Measurements from ENCODE around the gene SUV39H1.

SUV39H1 gene

GRCh38 chrX:48715876-48716502 is 19.5 kb downstream of the SUV39H1 start:
- DNase-seq (ENCODE audit: low read depth, low spot score) = no peak
- no peak overlapping the region for H3K4me3 ChIP-seq
- TF ChIP-seq EZH2 (IDR thresholded peaks at IDR 0.05) = no peak
- no peak for TF ChIP-seq FOXP2 (optimal IDR thresholded peaks at IDR 0.05; ENCODE audit: control extremely low read depth, extremely low read length, insufficient read depth)
- TF ChIP-seq POLR2AphosphoS5 (IDR thresholded peaks at IDR 0.05; ENCODE audit: borderline replicate concordance, low read depth, low read length) = no peak
- H3K36me3 ChIP-seq (ENCODE audit: insufficient read depth, low read length) = no peaks in the 10 kb centered on the region
- no peak overlapping the region for H3K9ac ChIP-seq (ENCODE audit: insufficient read length)
- H3K27ac ChIP-seq = no peak overlapping the region
- H3K9me3 ChIP-seq (ENCODE audit: low read depth, low read length) = no peaks in the 10 kb centered on the region

DNA sequence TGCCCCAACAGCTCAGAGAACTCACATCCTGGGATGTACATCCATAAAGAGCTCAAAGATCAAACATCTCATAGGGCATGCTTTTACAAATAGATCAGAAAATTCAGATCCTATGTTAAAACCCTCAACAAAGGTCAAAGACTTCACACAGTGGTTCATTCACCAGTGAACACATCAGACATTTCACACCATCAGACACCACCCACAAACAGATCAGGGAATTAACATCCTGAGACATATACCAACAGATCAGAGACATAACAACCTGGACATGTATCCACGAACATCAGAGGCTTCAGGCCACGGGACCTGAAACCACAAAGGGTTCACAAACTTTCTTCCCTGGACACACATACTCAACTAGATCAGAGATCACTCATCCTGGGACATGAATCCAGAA is 23.4 kb downstream of the SUV39H1 start:
- no peak for TF ChIP-seq EZH2 (IDR thresholded peaks at IDR 0.05)
- no peak for TF ChIP-seq FOXP2 (optimal IDR thresholded peaks at IDR 0.05; ENCODE audit: control extremely low read depth, extremely low read length, insufficient read depth)
- no peak for TF ChIP-seq POLR2AphosphoS5 (IDR thresholded peaks at IDR 0.05; ENCODE audit: borderline replicate concordance, low read depth, low read length)
- Histone ChIP-seq H3K9me3 (ENCODE audit: low read depth, low read length) (no peaks in the 10 kb centered on the region), H3K4me3 (no peak overlapping the region), H3K27ac (no peak overlapping the region), H3K9ac (ENCODE audit: insufficient read length) (no peak overlapping the region), H3K36me3 (ENCODE audit: insufficient read depth, low read length) (no peaks in the 10 kb centered on the region)
- no peak for DNase-seq (ENCODE audit: low read depth, low spot score)

DNA sequence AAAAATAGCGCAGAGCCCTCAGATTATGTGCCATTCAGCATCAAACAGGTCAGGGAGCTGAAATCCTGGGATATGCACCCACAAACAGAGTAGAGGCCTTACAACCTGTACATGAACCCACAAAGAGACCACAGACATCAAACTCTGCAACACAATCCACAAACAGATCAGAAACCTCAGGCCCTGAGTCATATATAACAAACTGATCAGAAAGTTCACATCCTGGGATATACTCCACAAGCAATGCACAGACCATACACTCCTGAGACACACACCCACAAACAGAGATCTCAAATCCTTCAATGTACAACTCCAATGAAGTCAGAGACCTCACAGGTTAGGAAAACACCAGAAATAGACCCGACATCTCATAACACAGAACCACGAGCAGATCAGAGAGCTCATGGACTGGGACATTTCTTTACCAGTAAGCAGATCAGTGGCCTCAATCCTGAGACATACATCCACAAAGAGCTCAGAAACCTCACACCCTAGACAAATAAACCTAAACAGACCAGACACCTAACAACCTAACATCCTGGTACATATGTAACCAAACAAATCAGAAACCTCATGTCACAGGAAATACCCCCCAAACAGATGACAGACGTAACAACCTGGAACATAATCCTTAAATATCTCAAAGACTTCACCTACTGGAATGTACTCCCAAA is 24.2 kb downstream of the SUV39H1 start:
- no peak overlapping the region for H3K9ac ChIP-seq (ENCODE audit: insufficient read length)
- H3K27ac ChIP-seq = no peak overlapping the region
- TF ChIP-seq FOXP2 (optimal IDR thresholded peaks at IDR 0.05; ENCODE audit: control extremely low read depth, extremely low read length, insufficient read depth) = no peak
- TF ChIP-seq EZH2 (IDR thresholded peaks at IDR 0.05) = no peak
- TF ChIP-seq POLR2AphosphoS5 (IDR thresholded peaks at IDR 0.05; ENCODE audit: borderline replicate concordance, low read depth, low read length) = no peak
- no peak overlapping the region for H3K4me3 ChIP-seq
- no peak for DNase-seq (ENCODE audit: low read depth, low spot score)
- H3K36me3 ChIP-seq (ENCODE audit: insufficient read depth, low read length) = no peaks in the 10 kb centered on the region
- no peaks in the 10 kb centered on the region for H3K9me3 ChIP-seq (ENCODE audit: low read depth, low read length)

DNA sequence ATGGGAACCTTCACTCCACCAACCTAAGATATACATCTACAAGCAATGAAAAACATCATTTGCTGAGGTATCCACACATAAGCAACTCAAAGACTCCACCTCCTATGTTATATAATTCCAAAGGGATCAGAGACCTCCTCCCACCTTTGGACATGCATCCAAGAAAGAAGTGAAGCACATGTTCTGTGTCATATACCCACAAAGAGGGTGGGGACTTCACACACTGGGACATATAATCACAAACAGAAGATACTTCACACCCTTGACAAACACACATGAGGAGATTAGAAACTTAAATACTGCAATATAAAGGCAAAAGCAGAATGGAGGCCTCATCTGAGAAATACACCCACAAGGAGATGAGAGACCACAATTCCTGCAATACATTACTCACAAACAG is 25.4 kb downstream of the SUV39H1 start:
- Histone ChIP-seq H3K9ac (ENCODE audit: insufficient read length) (no peak overlapping the region), H3K27ac (no peak overlapping the region), H3K36me3 (ENCODE audit: insufficient read depth, low read length) (no peaks in the 10 kb centered on the region), H3K4me3 (no peak overlapping the region), H3K9me3 (ENCODE audit: low read depth, low read length) (no peaks in the 10 kb centered on the region)
- no peak for DNase-seq (ENCODE audit: low read depth, low spot score)
- TF ChIP-seq EZH2 (IDR thresholded peaks at IDR 0.05) = no peak

DNA sequence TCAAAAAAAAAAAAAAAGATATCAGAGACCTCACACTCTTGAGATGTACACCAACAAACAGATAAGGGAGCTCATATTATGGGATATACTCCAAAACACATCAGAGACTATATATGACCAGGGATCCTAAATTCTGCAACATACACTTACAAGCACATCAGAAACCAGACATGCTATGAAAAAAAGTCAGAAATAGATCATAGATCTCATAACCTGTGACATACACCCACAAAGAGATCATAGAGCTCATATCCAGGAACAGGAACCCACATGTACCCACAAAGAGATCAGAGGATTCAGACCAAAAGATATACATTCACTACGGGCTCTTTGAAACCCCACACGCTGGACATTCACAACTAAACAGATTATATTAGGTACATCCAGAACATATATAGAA is 30.1 kb downstream of the SUV39H1 start:
- no peak for TF ChIP-seq FOXP2 (optimal IDR thresholded peaks at IDR 0.05; ENCODE audit: control extremely low read depth, extremely low read length, insufficient read depth)
- TF ChIP-seq EZH2 (IDR thresholded peaks at IDR 0.05) = no peak
- no peak for TF ChIP-seq POLR2AphosphoS5 (IDR thresholded peaks at IDR 0.05; ENCODE audit: borderline replicate concordance, low read depth, low read length)
- no peak for DNase-seq (ENCODE audit: low read depth, low spot score)
- Histone ChIP-seq H3K36me3 (ENCODE audit: insufficient read depth, low read length) (no peaks in the 10 kb centered on the region), H3K9ac (ENCODE audit: insufficient read length) (no peak overlapping the region), H3K9me3 (ENCODE audit: low read depth, low read length) (no peaks in the 10 kb centered on the region), H3K27ac (no peak overlapping the region), H3K4me3 (no peak overlapping the region)

- H3K27ac ChIP-seq = no peak overlapping the region
- no peak overlapping the region for H3K9ac ChIP-seq (ENCODE audit: insufficient read length)
- no peaks in the 10 kb centered on the region for H3K36me3 ChIP-seq (ENCODE audit: insufficient read depth, low read length)
- DNase-seq (ENCODE audit: low read depth, low spot score) = no peak
- H3K4me3 ChIP-seq = no peak overlapping the region
- no peak for TF ChIP-seq POLR2AphosphoS5 (IDR thresholded peaks at IDR 0.05; ENCODE audit: borderline replicate concordance, low read depth, low read length)
- TF ChIP-seq EZH2 (IDR thresholded peaks at IDR 0.05) = no peak
- TF ChIP-seq FOXP2 (optimal IDR thresholded peaks at IDR 0.05; ENCODE audit: control extremely low read depth, extremely low read length, insufficient read depth) = no peak
- no peaks in the 10 kb centered on the region for H3K9me3 ChIP-seq (ENCODE audit: low read depth, low read length)
These were observed 32.1 kb downstream of the SUV39H1 start for GRCh38 chrX:48728653-48729052.

GRCh38 chrX:48736303-48736702 is 39.8 kb downstream of the SUV39H1 start:
- no peaks in the 10 kb centered on the region for H3K36me3 ChIP-seq (ENCODE audit: insufficient read depth, low read length)
- H3K27ac ChIP-seq = 0 out of 2 replicates have a peak overlapping the region, but pooled peaks have one; percentile 13
- H3K4me3 ChIP-seq = peak overlapping the region; percentile 87
- no peak for DNase-seq (ENCODE audit: low read depth, low spot score)
- H3K9me3 ChIP-seq (ENCODE audit: low read depth, low read length) = no peaks in the 10 kb centered on the region
- TF ChIP-seq EZH2 (IDR thresholded peaks at IDR 0.05) = no peak
- no peak for TF ChIP-seq POLR2AphosphoS5 (IDR thresholded peaks at IDR 0.05; ENCODE audit: borderline replicate concordance, low read depth, low read length)
- TF ChIP-seq FOXP2 (optimal IDR thresholded peaks at IDR 0.05; ENCODE audit: control extremely low read depth, extremely low read length, insufficient read depth) = no peak
- peak overlapping the region; percentile 68 for H3K9ac ChIP-seq (ENCODE audit: insufficient read length)

DNA sequence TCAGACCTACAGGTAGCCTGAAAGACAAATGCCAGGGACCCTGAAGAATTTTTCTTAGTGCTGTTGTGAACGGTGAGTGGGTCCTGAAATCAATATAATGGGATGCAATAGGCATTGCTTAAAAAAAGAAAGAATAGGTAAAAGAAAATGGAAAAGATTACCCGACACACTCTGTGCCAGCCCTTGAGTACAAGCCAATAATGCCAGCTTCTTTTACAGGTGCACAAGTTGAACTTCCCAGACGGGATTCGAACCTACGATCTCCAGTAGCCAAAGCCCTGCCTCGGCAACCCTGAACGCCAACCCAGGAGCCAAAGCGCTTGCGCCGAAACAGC is 40.3 kb downstream of the SUV39H1 start:
- peak overlapping the region; percentile 68 for H3K9ac ChIP-seq (ENCODE audit: insufficient read length)
- H3K36me3 ChIP-seq (ENCODE audit: insufficient read depth, low read length) = no peaks in the 10 kb centered on the region
- H3K4me3 ChIP-seq = peak overlapping the region; percentile 87
- no peaks in the 10 kb centered on the region for H3K9me3 ChIP-seq (ENCODE audit: low read depth, low read length)
- TF ChIP-seq EZH2 (IDR thresholded peaks at IDR 0.05) (no peak), FOXP2 (optimal IDR thresholded peaks at IDR 0.05; ENCODE audit: control extremely low read depth, extremely low read length, insufficient read depth) (no peak), POLR2AphosphoS5 (IDR thresholded peaks at IDR 0.05; ENCODE audit: borderline replicate concordance, low read depth, low read length) (no peak)
- peak overlapping the region; percentile 48; the same call in 1 of the 2 replicates for H3K27ac ChIP-seq
- DNase-seq (ENCODE audit: low read depth, low spot score) = no peak
